CD14-positive monocyte (primary cell): ENCODE results near the gene TNFSF13. TPM values are rescaled to one million over a fixed set of nuclear protein-coding genes. Genes with fewer than 3 reads are reported as not detected.
A peak's percentile ranks its signal among the peaks of the same experiment; 100 is the strongest.

Experiments used
- DNase-seq, 3 donors: peaks; one replicate each; pipeline ENCODE4 v3.0.0-alpha.2; 2011 to 2022
- H2AFZ ChIP-seq: 2 replicates; pipeline ENCODE4 v1.6.0; 2012; ENCODE audit warnings: mild to moderate bottlenecking, low read depth, low read length, inconsistent platforms; ENCODE audit not compliant: insufficient read depth, poor library complexity, severe bottlenecking
- H3K27ac ChIP-seq, 2 donors: 1 replicate in 1 of 2; 2 replicates in 1 of 2; pipeline ENCODE4 v1.5.1; 2012 to 2013; ENCODE audit warnings: low read length in 2 of 2, control low read depth in 1 of 2, inconsistent platforms in 1 of 2, low read depth in 1 of 2, mild to moderate bottlenecking in 1 of 2
- H3K27me3 ChIP-seq, 2 donors: one replicate each; pipeline versions ENCODE4 v1.6.0 to v1.6.1; 2011 to 2013; ENCODE audit warnings: low read length in 2 of 2; ENCODE audit not compliant: control insufficient read depth in 2 of 2, insufficient read depth in 2 of 2
- H3K36me3 ChIP-seq, 2 donors: replicated peaks in 1 of 2; 1 replicate in 1 of 2; 2 replicates in 1 of 2; pipeline versions ENCODE4 v1.5.1 to v1.6.1; 2012 to 2013; ENCODE audit warnings: low read length in 2 of 2, control low read depth in 1 of 2, inconsistent platforms in 1 of 2, mild to moderate bottlenecking in 1 of 2; ENCODE audit not compliant: insufficient read depth in 2 of 2, control insufficient read depth in 1 of 2
- H3K4me1 ChIP-seq, 2 donors: 1 replicate in 1 of 2; 2 replicates in 1 of 2; pipeline versions ENCODE4 v1.5.1 to v1.6.1; 2012 to 2013; ENCODE audit warnings: low read length in 2 of 2, control low read depth in 1 of 2, inconsistent platforms in 1 of 2, mild to moderate bottlenecking in 1 of 2, moderate library complexity in 1 of 2; ENCODE audit not compliant: insufficient read depth in 2 of 2, control insufficient read depth in 1 of 2
- H3K4me2 ChIP-seq: replicated peaks from 2 replicates; pipeline ENCODE3; 2012; ENCODE audit warnings: low read length, moderate library complexity, mild to moderate bottlenecking; ENCODE audit not compliant: poor library complexity, severe bottlenecking; ENCODE audit errors: extremely low read depth
- H3K4me3 ChIP-seq, 3 experiments: fragments of 200-600 bp in 1 of 3; sonication (generic) in 1 of 3; replicated peaks in 1 of 3; 1 replicate in 2 of 3; 2 replicates in 1 of 3; pipeline ENCODE4 v1.5.1; 2011 to 2013; ENCODE audit warnings: low read length in 3 of 3, mild to moderate bottlenecking in 3 of 3, control low read depth in 2 of 3, low read depth in 2 of 3, inconsistent platforms in 1 of 3, moderate library complexity in 1 of 3
- H3K79me2 ChIP-seq: 2 replicates; pipeline ENCODE4 v1.6.0; 2012; ENCODE audit warnings: mild to moderate bottlenecking, control low read depth, inconsistent platforms, low read length, moderate library complexity; ENCODE audit not compliant: insufficient read depth
- H3K9ac ChIP-seq: 2 replicates; pipeline ENCODE4 v1.6.0; 2017; ENCODE audit warnings: low read length, mild to moderate bottlenecking; ENCODE audit not compliant: insufficient read depth, poor library complexity, severe bottlenecking
- H3K9me3 ChIP-seq, 2 donors: replicated peaks in 1 of 2; 1 replicate in 1 of 2; 2 replicates in 1 of 2; pipeline versions ENCODE4 v1.5.1 to v1.6.1; 2012 to 2013; ENCODE audit warnings: low read length in 2 of 2, control low read depth in 1 of 2; ENCODE audit not compliant: control insufficient read depth in 1 of 2, insufficient read depth in 1 of 2
- H4K20me1 ChIP-seq: 2 replicates; pipeline ENCODE4 v1.6.0; 2012; ENCODE audit warnings: mild to moderate bottlenecking, low read length, control low read depth, moderate library complexity; ENCODE audit not compliant: insufficient read depth
- H3K27ac Mint-ChIP-seq, 7 donors: one replicate each; pipeline ENCODE4 v1.8.0; 2020; ENCODE audit warnings: mild to moderate bottlenecking in 7 of 7, mixed read lengths in 7 of 7, moderate library complexity in 6 of 7, inconsistent platforms in 2 of 7
- H3K27me3 Mint-ChIP-seq, 3 donors: one replicate each; pipeline ENCODE4 v1.8.0; 2021 to 2022; ENCODE audit warnings: low read depth in 3 of 3, mild to moderate bottlenecking in 3 of 3, mixed read lengths in 3 of 3, moderate library complexity in 3 of 3, inconsistent platforms in 1 of 3
- H3K36me3 Mint-ChIP-seq, 2 donors: one replicate each; pipeline ENCODE4 v1.8.0; 2020; ENCODE audit warnings: mixed read lengths in 2 of 2, inconsistent platforms in 1 of 2, mild to moderate bottlenecking in 1 of 2
- H3K4me1 Mint-ChIP-seq: one replicate; pipeline ENCODE4 v1.8.0; 2020; ENCODE audit warnings: mild to moderate bottlenecking, mixed read lengths
- H3K4me3 Mint-ChIP-seq, 2 donors: one replicate each; pipeline ENCODE4 v1.8.0; 2020; ENCODE audit warnings: mild to moderate bottlenecking in 2 of 2, mixed read lengths in 2 of 2, moderate library complexity in 1 of 2
- H3K9me3 Mint-ChIP-seq, 7 donors: one replicate each; pipeline ENCODE4 v1.8.0; 2020 to 2022; ENCODE audit warnings: mixed read lengths in 7 of 7, mild to moderate bottlenecking in 6 of 7, moderate library complexity in 6 of 7, inconsistent platforms in 2 of 7
- WGBS: methylation state at CpG from one replicate; pipeline ENCODE4 v1.1.5; 2013; ENCODE audit warnings: missing lambda C conversion rate; ENCODE audit not compliant: insufficient coverage; 5-methylcytosine and 5-hydroxymethylcytosine counted together
- intact Hi-C, 2 donors: fragments of 100-400 bp; cut with micrococcal nuclease; formaldehyde crosslinking; loops; one replicate each; pipeline versions ENCODE4 v1.15.0 to v1.15.1; 2023
- polyA plus RNA-seq, 3 donors: library from polyadenylated mRNA; depleted of rRNA in 1 of 3; unstranded in 2 of 3; stranded (reverse) in 1 of 3; fragments of 300-500 nt in 2 of 3; fragments of >200 nt in 1 of 3; fragmentation: Illumina TruSeq in 2 of 3; gene quantifications; 1 replicate in 2 of 3; 2 replicates in 1 of 3; pipeline ENCODE4 v1.2.3, GENCODE V29; 2012 to 2021
- TF ChIP-seq, protein P1 (sequence below): fragments of 200-600 bp; IDR thresholded peaks from one replicate; pipeline ENCODE4 v1.8.0; 2022; ENCODE audit warnings: antibody characterized with exemption, mild to moderate bottlenecking

TNFSF13 gene
- polyA plus RNA-seq, 3 donors, result 236 to 523 (median 491) TPM

- peak overlapping the region in 1 of 3 experiments; percentile 58 for H3K4me3 ChIP-seq
- WGBS, result 86% methylated on average over 16 of the region's 30 CpGs
- Mint-ChIP-seq H3K4me1 (peaks cover 35% of the 10 kb centered on the region), H3K36me3 (peaks cover 52 to 68% of the 10 kb centered on the region in 2 donors), H3K27me3 (peaks cover 0 to 2% (median 2%) of the 10 kb centered on the region in 3 donors), H3K9me3 (peaks cover 0 to 4% (median 0%) of the 10 kb centered on the region in 7 donors), H3K4me3 (no peak overlapping the region), H3K27ac (peak overlapping the region in 6 of 7 donors; percentile 71 to 91 (median 86))
- TF ChIP-seq, protein P1, sequence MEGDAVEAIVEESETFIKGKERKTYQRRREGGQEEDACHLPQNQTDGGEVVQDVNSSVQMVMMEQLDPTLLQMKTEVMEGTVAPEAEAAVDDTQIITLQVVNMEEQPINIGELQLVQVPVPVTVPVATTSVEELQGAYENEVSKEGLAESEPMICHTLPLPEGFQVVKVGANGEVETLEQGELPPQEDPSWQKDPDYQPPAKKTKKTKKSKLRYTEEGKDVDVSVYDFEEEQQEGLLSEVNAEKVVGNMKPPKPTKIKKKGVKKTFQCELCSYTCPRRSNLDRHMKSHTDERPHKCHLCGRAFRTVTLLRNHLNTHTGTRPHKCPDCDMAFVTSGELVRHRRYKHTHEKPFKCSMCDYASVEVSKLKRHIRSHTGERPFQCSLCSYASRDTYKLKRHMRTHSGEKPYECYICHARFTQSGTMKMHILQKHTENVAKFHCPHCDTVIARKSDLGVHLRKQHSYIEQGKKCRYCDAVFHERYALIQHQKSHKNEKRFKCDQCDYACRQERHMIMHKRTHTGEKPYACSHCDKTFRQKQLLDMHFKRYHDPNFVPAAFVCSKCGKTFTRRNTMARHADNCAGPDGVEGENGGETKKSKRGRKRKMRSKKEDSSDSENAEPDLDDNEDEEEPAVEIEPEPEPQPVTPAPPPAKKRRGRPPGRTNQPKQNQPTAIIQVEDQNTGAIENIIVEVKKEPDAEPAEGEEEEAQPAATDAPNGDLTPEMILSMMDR, result no peak
- H3K4me2 ChIP-seq, result peak overlapping the region; percentile 66
- no peak overlapping the region for H2AFZ ChIP-seq
- H3K9me3 ChIP-seq, result no peaks in the 10 kb centered on the region
- intact Hi-C loops, result loop anchor here (2.0 to 5.0 kb wide), 3 partner anchors 16 to 86 kb away; no protein-coding TSS in a partner anchor
- peaks cover 47 to 58% of the 10 kb centered on the region in 2 donors for H3K4me1 ChIP-seq
- H3K36me3 ChIP-seq, result peaks cover 53 to 55% of the 10 kb centered on the region in 2 donors
- peaks cover 17% of the 10 kb centered on the region for H4K20me1 ChIP-seq
- no peak for DNase-seq
- peak overlapping the region; percentile 57 to 76 for H3K27ac ChIP-seq
- H3K79me2 ChIP-seq, result peaks cover 42% of the 10 kb centered on the region
- H3K9ac ChIP-seq, result peak overlapping the region; percentile 40
- no peaks in the 10 kb centered on the region for H3K27me3 ChIP-seq
Measured at GRCh38 chr17:7588553-7589203, 30.1 kb downstream of the TNFSF13 start.

GRCh38 chr17:7589204-7589868, 30.8 kb downstream of the TNFSF13 start:
- H3K79me2 ChIP-seq, result peaks cover 38% of the 10 kb centered on the region
- WGBS, result 33% methylated on average over 55 of the region's 56 CpGs
- peaks cover 59 to 62% of the 10 kb centered on the region in 2 donors for H3K36me3 ChIP-seq
- peak overlapping the region in 1 of 3 experiments; percentile 58 for H3K4me3 ChIP-seq
- DNase-seq, result peak; percentile 81 to 84 (median 83)
- H3K4me1 ChIP-seq, result peaks cover 45 to 55% of the 10 kb centered on the region in 2 donors
- no peak overlapping the region for H2AFZ ChIP-seq
- Mint-ChIP-seq H3K27me3 (peaks cover 0 to 2% (median 0%) of the 10 kb centered on the region in 3 donors), H3K4me1 (peaks cover 33% of the 10 kb centered on the region), H3K4me3 (no peak overlapping the region), H3K36me3 (peaks cover 59 to 75% of the 10 kb centered on the region in 2 donors), H3K9me3 (peaks cover 0 to 2% (median 0%) of the 10 kb centered on the region in 7 donors), H3K27ac (peak overlapping the region in 2 of 7 donors; percentile 15 to 25)
- peak overlapping the region in 1 of 2 donors; percentile 76 for H3K27ac ChIP-seq
- H3K9me3 ChIP-seq, result no peaks in the 10 kb centered on the region
- H4K20me1 ChIP-seq, result peaks cover 17% of the 10 kb centered on the region
- H3K4me2 ChIP-seq, result peak overlapping the region; percentile 66
- H3K27me3 ChIP-seq, result no peaks in the 10 kb centered on the region
- TF ChIP-seq, protein P1, result peak; percentile 88
- intact Hi-C loops, result loop anchor here (2.0 to 5.0 kb wide), 3 partner anchors 17 to 87 kb away; no protein-coding TSS in a partner anchor
- peak overlapping the region; percentile 15 for H3K9ac ChIP-seq
